ENCODE results near the gene EEF2. TPM values are rescaled to one million over a fixed set of nuclear protein-coding genes. Genes with fewer than 3 reads are reported as not detected.

The EEF2 gene
- total RNA-seq, 1 experiment from 2014 or later, result 2,701 TPM

DNA sequence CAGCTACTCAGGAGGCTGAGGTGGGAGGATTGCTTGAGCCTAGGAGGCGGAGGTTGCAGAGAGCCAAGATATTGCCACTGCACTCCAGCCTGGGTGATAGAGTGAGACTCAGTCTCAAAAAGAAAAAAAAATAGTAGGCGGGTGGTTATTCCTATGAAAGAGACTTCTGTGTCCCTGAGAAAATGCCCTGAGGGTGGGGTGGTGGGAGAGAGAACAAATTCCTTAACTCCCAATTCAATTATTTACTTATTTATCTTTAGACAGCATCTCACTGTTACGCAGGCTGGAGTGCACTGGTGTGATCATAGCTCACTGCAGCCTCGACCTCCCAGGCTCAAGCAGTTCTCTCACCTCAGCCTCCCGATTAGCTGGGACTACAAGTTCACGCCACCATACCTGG is 10.3 kb upstream of the EEF2 start:
- Histone ChIP-seq H3K27me3 (replicated peaks; ENCODE audit: insufficient read depth, low read depth, low read length, poor library complexity) (no peaks in the 10 kb centered on the region), H3K9me3 (ENCODE audit: low read depth, low read length, poor library complexity, severe bottlenecking) (no peaks in the 10 kb centered on the region), H3K36me3 (ENCODE audit: insufficient read depth, low read length, poor library complexity, severe bottlenecking) (no peaks in the 10 kb centered on the region), H3K4me3 (ENCODE audit: low read depth, low read length, poor library complexity, severe bottlenecking) (no peak overlapping the region), H3K27ac (ENCODE audit: low read depth, low read length, poor library complexity, severe bottlenecking) (no peak overlapping the region), H3K4me1 (ENCODE audit: insufficient read depth, low read length, poor library complexity, severe bottlenecking) (no peaks in the 10 kb centered on the region)
- ChIA-PET POLR2A (ENCODE audit: low non-redundant PET) (no interaction called here), CTCF (no interaction called here)
- DNase-seq (ENCODE audit: low spot score), result no peak
- TF ChIP-seq CTCF (conservative IDR thresholded peaks at IDR 0.05; ENCODE audit: low read depth, low read length) (no peak), EZH2 (IDR thresholded peaks at IDR 0.05; ENCODE audit: borderline replicate concordance, low read depth, low read length, poor library complexity, severe bottlenecking) (no peak)
- intact Hi-C loops (cut with micrococcal nuclease; ENCODE audit: unreplicated experiment), result no loop called here
- BruUV-seq (replicated peaks), result no TSS peak

DNA sequence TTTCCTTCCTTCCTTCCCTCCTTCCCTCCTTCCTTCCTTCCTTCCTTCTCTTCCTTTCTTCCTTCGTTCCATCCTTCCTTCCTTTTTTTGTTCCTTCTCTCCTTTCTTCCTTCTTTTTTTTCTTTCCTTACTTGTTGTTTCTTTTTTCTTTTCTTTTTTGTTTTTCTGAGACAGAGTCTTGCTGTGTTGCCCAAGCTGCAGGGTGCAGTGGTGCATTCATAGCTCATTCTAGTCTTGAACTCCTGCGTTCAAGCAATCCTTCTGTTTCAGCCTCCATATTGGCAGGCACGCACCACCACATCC is 5.5 kb upstream of the EEF2 start:
- DNase-seq (ENCODE audit: low spot score), result no peak
- ChIA-PET CTCF (no interaction called here), POLR2A (ENCODE audit: low non-redundant PET) (no interaction called here)
- BruUV-seq (replicated peaks), result no TSS peak
- TF ChIP-seq CTCF (conservative IDR thresholded peaks at IDR 0.05; ENCODE audit: low read depth, low read length), result no peak
- no peak for TF ChIP-seq EZH2 (IDR thresholded peaks at IDR 0.05; ENCODE audit: borderline replicate concordance, low read depth, low read length, poor library complexity, severe bottlenecking)
- H3K27me3 ChIP-seq (replicated peaks; ENCODE audit: insufficient read depth, low read depth, low read length, poor library complexity), result no peaks in the 10 kb centered on the region
- H3K4me1 ChIP-seq (ENCODE audit: insufficient read depth, low read length, poor library complexity, severe bottlenecking), result peaks cover 10% of the 10 kb centered on the region
- H3K36me3 ChIP-seq (ENCODE audit: insufficient read depth, low read length, poor library complexity, severe bottlenecking), result no peaks in the 10 kb centered on the region
- H3K27ac ChIP-seq (ENCODE audit: low read depth, low read length, poor library complexity, severe bottlenecking), result no peak overlapping the region
- H3K4me3 ChIP-seq (ENCODE audit: low read depth, low read length, poor library complexity, severe bottlenecking), result no peak overlapping the region
- intact Hi-C loops (cut with micrococcal nuclease; ENCODE audit: unreplicated experiment), result no loop called here
- H3K9me3 ChIP-seq (ENCODE audit: low read depth, low read length, poor library complexity, severe bottlenecking), result no peaks in the 10 kb centered on the region

GRCh38 chr19:3987619-3988371 is 2.5 kb upstream of the EEF2 start:
- POLR2A ChIA-PET (ENCODE audit: low non-redundant PET), result interaction anchor here (0.5 to 0.7 kb wide), 4 partner anchors 10 to 488 kb away, joined by 14 to 37 read pairs (median 22); partner anchors contain the start of gene MPND
- Histone ChIP-seq H3K36me3 (ENCODE audit: insufficient read depth, low read length, poor library complexity, severe bottlenecking) (peaks cover 21% of the 10 kb centered on the region), H3K27me3 (replicated peaks; ENCODE audit: insufficient read depth, low read depth, low read length, poor library complexity) (no peaks in the 10 kb centered on the region), H3K27ac (ENCODE audit: low read depth, low read length, poor library complexity, severe bottlenecking) (peak overlapping the region; percentile 45), H3K4me3 (ENCODE audit: low read depth, low read length, poor library complexity, severe bottlenecking) (peak overlapping the region; percentile 98), H3K9me3 (ENCODE audit: low read depth, low read length, poor library complexity, severe bottlenecking) (no peaks in the 10 kb centered on the region), H3K4me1 (ENCODE audit: insufficient read depth, low read length, poor library complexity, severe bottlenecking) (peaks cover 24% of the 10 kb centered on the region)
- BruUV-seq (replicated peaks), result no TSS peak
- intact Hi-C loops (cut with micrococcal nuclease; ENCODE audit: unreplicated experiment), result no loop called here
- TF ChIP-seq CTCF (conservative IDR thresholded peaks at IDR 0.05; ENCODE audit: low read depth, low read length), result peak; percentile 90
- no peak for TF ChIP-seq EZH2 (IDR thresholded peaks at IDR 0.05; ENCODE audit: borderline replicate concordance, low read depth, low read length, poor library complexity, severe bottlenecking)
- CTCF ChIA-PET, result interaction anchor here (0.5 to 1.5 kb wide), 22 partner anchors 17 to 1037 kb away, joined by 3 to 16 read pairs (median 6); partner anchors contain the start of genes MPND, MRPL54 and PIAS4
- peak; percentile 91 for DNase-seq (ENCODE audit: low spot score)

All from A673 (cell line).